Fibroblast of lung (primary cell): ENCODE data around the gene KRT33A. TPM values are rescaled to one million over a fixed set of nuclear protein-coding genes. Genes with fewer than 3 reads are reported as not detected.

Source experiments
- DNase-seq, 2 donors: peaks; one replicate each; pipeline versions ENCODE4 v3.0.0 to v3.0.0-alpha.2; 2010; ENCODE audit warnings: low read depth in 2 of 2
- H2AFZ ChIP-seq: 2 replicates; pipeline ENCODE4 v1.5.1; 2012; ENCODE audit warnings: low read length, control low read depth, inconsistent platforms
- H3K27ac ChIP-seq: 2 replicates; pipeline ENCODE4 v1.5.1; 2011; ENCODE audit warnings: low read length, control low read depth; ENCODE audit not compliant: insufficient read depth
- H3K27me3 ChIP-seq: 2 replicates; pipeline ENCODE4 v1.5.1; 2011; ENCODE audit warnings: mild to moderate bottlenecking, low read length; ENCODE audit not compliant: control insufficient read depth, insufficient read depth
- H3K36me3 ChIP-seq: 2 replicates; pipeline ENCODE4 v1.5.1; 2011; ENCODE audit warnings: low read length; ENCODE audit not compliant: control insufficient read depth, insufficient read depth
- H3K4me1 ChIP-seq: 2 replicates; pipeline ENCODE4 v1.5.1; 2011; ENCODE audit warnings: low read length; ENCODE audit not compliant: control insufficient read depth, insufficient read depth; ENCODE audit errors: extremely low read depth
- H3K4me2 ChIP-seq: 2 replicates; pipeline ENCODE4 v1.5.1; 2011; ENCODE audit warnings: low read length, control low read depth; ENCODE audit not compliant: insufficient read depth; ENCODE audit errors: extremely low read depth
- H3K4me3 ChIP-seq, 4 experiments: fragments of 200-600 bp in 1 of 4; sonication (generic) in 1 of 4; replicated peaks in 1 of 4; 2 replicates each; pipeline ENCODE4 v1.5.1; 2011 to 2016; ENCODE audit warnings: low read length in 4 of 4, low read depth in 3 of 4, mild to moderate bottlenecking in 3 of 4, control low read depth in 2 of 4, inconsistent platforms in 1 of 4, mixed read lengths in 1 of 4; ENCODE audit not compliant: insufficient read depth in 1 of 4; ENCODE audit errors: control extremely low read depth in 1 of 4
- H3K79me2 ChIP-seq: 2 replicates; pipeline ENCODE4 v1.5.1; 2012; ENCODE audit warnings: mild to moderate bottlenecking, low read length, inconsistent platforms; ENCODE audit not compliant: control insufficient read depth, insufficient read depth
- H3K9ac ChIP-seq: 2 replicates; pipeline ENCODE4 v1.5.1; 2011; ENCODE audit warnings: mild to moderate bottlenecking, low read length, control low read depth; ENCODE audit not compliant: insufficient read depth
- H3K9me3 ChIP-seq: 2 replicates; pipeline ENCODE4 v1.5.1; 2012; ENCODE audit warnings: low read depth, low read length; ENCODE audit not compliant: control insufficient read depth, insufficient read depth
- H4K20me1 ChIP-seq: 2 replicates; pipeline ENCODE4 v1.5.1; 2011; ENCODE audit warnings: low read length; ENCODE audit not compliant: control insufficient read depth, insufficient read depth; ENCODE audit errors: extremely low read depth
- EZH2 ChIP-seq: IDR thresholded peaks from 2 replicates; pipeline ENCODE4 v1.5.1; 2012; ENCODE audit warnings: low read length, control low read depth, mild to moderate bottlenecking; ENCODE audit errors: missing control alignments
- polyA plus RNA-seq, 2 donors: library from polyadenylated mRNA; depleted of rRNA in 1 of 2; stranded (reverse) in 1 of 2; unstranded in 1 of 2; fragments of >200 nt; gene quantifications; 2 replicates each; pipeline ENCODE4 v1.2.1, GENCODE V29; 2011 to 2012; ENCODE audit warnings: missing spikeins in 1 of 2
- total RNA-seq: library from RNA; depleted of rRNA; stranded (reverse); fragments of >200 nt; gene quantifications from 2 replicates; pipeline ENCODE4 v1.2.1, GENCODE V29; 2014
- TF ChIP-seq, protein P1 (sequence below), 2 donors: IDR thresholded peaks in 1 of 2; conservative IDR thresholded peaks in 1 of 2; 1 replicate in 1 of 2; 2 replicates in 1 of 2; pipeline ENCODE4 v1.5.1; 2011 to 2012; ENCODE audit warnings: low read length in 2 of 2, control low read depth in 1 of 2, inconsistent platforms in 1 of 2, low read depth in 1 of 2, mild to moderate bottlenecking in 1 of 2

Gene KRT33A
- total and polyA plus RNA-seq, 2 donors (not counting 1 experiment from before 2014, with no cell fraction given) = not detected

GRCh38 chr17:41298458-41299135, 52.0 kb downstream of the KRT33A start:
- no peak for TF ChIP-seq EZH2
- TF ChIP-seq, protein P1, sequence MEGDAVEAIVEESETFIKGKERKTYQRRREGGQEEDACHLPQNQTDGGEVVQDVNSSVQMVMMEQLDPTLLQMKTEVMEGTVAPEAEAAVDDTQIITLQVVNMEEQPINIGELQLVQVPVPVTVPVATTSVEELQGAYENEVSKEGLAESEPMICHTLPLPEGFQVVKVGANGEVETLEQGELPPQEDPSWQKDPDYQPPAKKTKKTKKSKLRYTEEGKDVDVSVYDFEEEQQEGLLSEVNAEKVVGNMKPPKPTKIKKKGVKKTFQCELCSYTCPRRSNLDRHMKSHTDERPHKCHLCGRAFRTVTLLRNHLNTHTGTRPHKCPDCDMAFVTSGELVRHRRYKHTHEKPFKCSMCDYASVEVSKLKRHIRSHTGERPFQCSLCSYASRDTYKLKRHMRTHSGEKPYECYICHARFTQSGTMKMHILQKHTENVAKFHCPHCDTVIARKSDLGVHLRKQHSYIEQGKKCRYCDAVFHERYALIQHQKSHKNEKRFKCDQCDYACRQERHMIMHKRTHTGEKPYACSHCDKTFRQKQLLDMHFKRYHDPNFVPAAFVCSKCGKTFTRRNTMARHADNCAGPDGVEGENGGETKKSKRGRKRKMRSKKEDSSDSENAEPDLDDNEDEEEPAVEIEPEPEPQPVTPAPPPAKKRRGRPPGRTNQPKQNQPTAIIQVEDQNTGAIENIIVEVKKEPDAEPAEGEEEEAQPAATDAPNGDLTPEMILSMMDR (conservative IDR thresholded peaks at IDR 0.05 in 1 of 2, IDR thresholded peaks at IDR 0.05 in 1 of 2; ENCODE audit: low read depth in 1 of 2, low read length in 2 of 2) = no peak
- DNase-seq = no peak
- Histone ChIP-seq H3K36me3 (no peaks in the 10 kb centered on the region), H3K4me3 (no peak overlapping the region), H3K9me3 (no peaks in the 10 kb centered on the region), H3K4me2 (no peak overlapping the region), H4K20me1 (no peaks in the 10 kb centered on the region), H2AFZ (no peak overlapping the region), H3K79me2 (no peaks in the 10 kb centered on the region), H3K4me1 (no peaks in the 10 kb centered on the region), H3K27ac (no peak overlapping the region), H3K9ac (no peak overlapping the region), H3K27me3 (peaks cover 10% of the 10 kb centered on the region)

GRCh38 chr17:41296846-41297245, 53.8 kb downstream of the KRT33A start:
- Histone ChIP-seq H3K4me3 (no peak overlapping the region), H4K20me1 (no peaks in the 10 kb centered on the region), H3K79me2 (no peaks in the 10 kb centered on the region), H3K4me2 (no peak overlapping the region), H3K27me3 (no peaks in the 10 kb centered on the region), H3K27ac (no peak overlapping the region), H3K9ac (no peak overlapping the region), H3K36me3 (no peaks in the 10 kb centered on the region), H3K9me3 (no peaks in the 10 kb centered on the region), H3K4me1 (no peaks in the 10 kb centered on the region), H2AFZ (no peak overlapping the region)
- TF ChIP-seq, protein P1 (conservative IDR thresholded peaks at IDR 0.05 in 1 of 2, IDR thresholded peaks at IDR 0.05 in 1 of 2; ENCODE audit: low read depth in 1 of 2, low read length in 2 of 2) = no peak
- no peak for TF ChIP-seq EZH2
- no peak for DNase-seq

Other genes with a start within 250 kb of the KRT33A start
Only the 30 nearest of the 34 such genes appear.
- gene KRTAP4-12, start 226.6 kb downstream of the KRT33A start, total RNA-seq = not detected in 2 replicates
- 0.23 TPM in 1 of 2 replicates, not detected in the other for gene KRTAP4-12, start 226.6 kb downstream of the KRT33A start, polyA plus RNA-seq
- gene KRTAP4-6, start 210.3 kb downstream of the KRT33A start, total RNA-seq = not detected in 2 replicates
- not detected in 2 replicates for gene KRTAP4-6, start 210.3 kb downstream of the KRT33A start, polyA plus RNA-seq
- gene KRTAP4-5, start 201.0 kb downstream of the KRT33A start, total RNA-seq = not detected in 2 replicates
- gene KRTAP4-5, start 201.0 kb downstream of the KRT33A start, polyA plus RNA-seq = not detected in 2 replicates
- gene KRTAP4-4, start 190.1 kb downstream of the KRT33A start, total RNA-seq = not detected in 2 replicates
- gene KRTAP4-4, start 190.1 kb downstream of the KRT33A start, polyA plus RNA-seq = not detected in 2 replicates
- gene KRTAP4-3, start 182.6 kb downstream of the KRT33A start, total RNA-seq = not detected in 2 replicates
- gene KRTAP4-3, start 182.6 kb downstream of the KRT33A start, polyA plus RNA-seq = not detected in 2 replicates
- not detected in 2 replicates for gene KRTAP4-2, start 172.6 kb downstream of the KRT33A start, total RNA-seq
- not detected in 2 replicates for gene KRTAP4-2, start 172.6 kb downstream of the KRT33A start, polyA plus RNA-seq
- not detected in 2 replicates for gene KRTAP4-1, start 165.9 kb downstream of the KRT33A start, total RNA-seq
- gene KRTAP4-1, start 165.9 kb downstream of the KRT33A start, polyA plus RNA-seq = not detected in 2 replicates
- not detected in 2 replicates for gene KRTAP9-1, start 160.9 kb downstream of the KRT33A start, total RNA-seq
- not detected in 2 replicates for gene KRTAP9-1, start 160.9 kb downstream of the KRT33A start, polyA plus RNA-seq
- not detected in 2 replicates for gene KRTAP9-2, start 124.2 kb downstream of the KRT33A start, total RNA-seq
- gene KRTAP9-2, start 124.2 kb downstream of the KRT33A start, polyA plus RNA-seq = not detected in 2 replicates
- not detected in 2 replicates for gene KRTAP9-3, start 118.4 kb downstream of the KRT33A start, total RNA-seq
- not detected in 2 replicates for gene KRTAP9-3, start 118.4 kb downstream of the KRT33A start, polyA plus RNA-seq
- gene KRTAP9-8, start 112.8 kb downstream of the KRT33A start, total RNA-seq = not detected in 2 replicates
- not detected in 2 replicates for gene KRTAP9-8, start 112.8 kb downstream of the KRT33A start, polyA plus RNA-seq
- not detected in 2 replicates for gene KRTAP9-4, start 101.1 kb downstream of the KRT33A start, total RNA-seq
- gene KRTAP9-4, start 101.1 kb downstream of the KRT33A start, polyA plus RNA-seq = not detected in 2 replicates
- not detected in 2 replicates for gene KRTAP9-9, start 95.4 kb downstream of the KRT33A start, total RNA-seq
- gene KRTAP9-9, start 95.4 kb downstream of the KRT33A start, polyA plus RNA-seq = not detected in 2 replicates
- not detected in 2 replicates for gene KRTAP9-6, start 85.5 kb downstream of the KRT33A start, total RNA-seq
- not detected in 2 replicates for gene KRTAP9-6, start 85.5 kb downstream of the KRT33A start, polyA plus RNA-seq
- not detected in 2 replicates for gene KRTAP9-7, start 75.1 kb downstream of the KRT33A start, total RNA-seq
- not detected in 2 replicates for gene KRTAP9-7, start 75.1 kb downstream of the KRT33A start, polyA plus RNA-seq
- gene KRTAP29-1, start 48.0 kb downstream of the KRT33A start, total RNA-seq = not detected in 2 replicates
- not detected in 2 replicates for gene KRTAP29-1, start 48.0 kb downstream of the KRT33A start, polyA plus RNA-seq
- gene KRTAP16-1, start 41.5 kb downstream of the KRT33A start, total RNA-seq = not detected in 2 replicates
- not detected in 2 replicates for gene KRTAP16-1, start 41.5 kb downstream of the KRT33A start, polyA plus RNA-seq
- gene KRTAP17-1, start 35.1 kb downstream of the KRT33A start, total RNA-seq = not detected in 2 replicates
- gene KRTAP17-1, start 35.1 kb downstream of the KRT33A start, polyA plus RNA-seq = not detected in 2 replicates
- not detected in 2 replicates for gene KRT33B, start 19.0 kb upstream of the KRT33A start, total RNA-seq
- gene KRT33B, start 19.0 kb upstream of the KRT33A start, polyA plus RNA-seq = not detected in 2 replicates
- under 0.01 TPM in 1 of 2 replicates, not detected in the other for gene KRT34, start 31.5 kb upstream of the KRT33A start, total RNA-seq
- 0.45 and 1.00 TPM in 2 replicates for gene KRT34, start 31.5 kb upstream of the KRT33A start, polyA plus RNA-seq
- not detected in 2 replicates for gene KRT31, start 46.8 kb upstream of the KRT33A start, total RNA-seq
- not detected in 2 replicates for gene KRT31, start 46.8 kb upstream of the KRT33A start, polyA plus RNA-seq
- not detected in 2 replicates for gene KRT37, start 73.8 kb upstream of the KRT33A start, total RNA-seq
- not detected in 2 replicates for gene KRT37, start 73.8 kb upstream of the KRT33A start, polyA plus RNA-seq
- gene KRT38, start 90.2 kb upstream of the KRT33A start, total RNA-seq = under 0.01 TPM in 1 of 2 replicates, not detected in the other
- 0.02 and 0.07 TPM in 2 replicates for gene KRT38, start 90.2 kb upstream of the KRT33A start, polyA plus RNA-seq
- gene KRT32, start 116.6 kb upstream of the KRT33A start, total RNA-seq = under 0.01 TPM in 2 replicates
- 0.03 and 0.09 TPM in 2 replicates for gene KRT32, start 116.6 kb upstream of the KRT33A start, polyA plus RNA-seq
- not detected in 2 replicates for gene KRT35, start 130.3 kb upstream of the KRT33A start, total RNA-seq
- gene KRT35, start 130.3 kb upstream of the KRT33A start, polyA plus RNA-seq = not detected in 2 replicates
- gene KRT36, start 139.1 kb upstream of the KRT33A start, total RNA-seq = not detected in 2 replicates
- 0.03 TPM in 2 replicates for gene KRT36, start 139.1 kb upstream of the KRT33A start, polyA plus RNA-seq
- not detected in 2 replicates for gene KRT13, start 154.8 kb upstream of the KRT33A start, total RNA-seq
- 0.03 TPM in 1 of 2 replicates, not detected in the other for gene KRT13, start 154.8 kb upstream of the KRT33A start, polyA plus RNA-seq
- gene KRT15, start 168.1 kb upstream of the KRT33A start, total RNA-seq = 0.17 TPM in 1 of 2 replicates, not detected in the other
- gene KRT15, start 168.1 kb upstream of the KRT33A start, polyA plus RNA-seq = 0.47 and 1.8 TPM in 2 replicates
- gene KRT19, start 177.5 kb upstream of the KRT33A start, total RNA-seq = 11.6 and 22.3 TPM in 2 replicates
- 8.1 and 32.6 TPM in 2 replicates for gene KRT19, start 177.5 kb upstream of the KRT33A start, polyA plus RNA-seq
- not detected in 2 replicates for gene KRT9, start 221.2 kb upstream of the KRT33A start, total RNA-seq
- not detected in 2 replicates for gene KRT9, start 221.2 kb upstream of the KRT33A start, polyA plus RNA-seq